ENCODE data around the gene CNOT4.

- no peak for TF ChIP-seq CTCF (IDR thresholded peaks at IDR 0.05; ENCODE audit: low read depth, low read length)
- TF ChIP-seq EZH2phosphoT487 (IDR thresholded peaks at IDR 0.05; ENCODE audit: low read depth) = no peak
Observed at GRCh38 chr7:135337506-135337905, 172.4 kb downstream of the CNOT4 start.
